Caco-2 (cell line): Measurements from ENCODE around the gene LARP4B. TPM values are rescaled to one million over a fixed set of nuclear protein-coding genes. Genes with fewer than 3 reads are reported as not detected.

Experiments
- BruUV-seq: library from RNA; stranded (reverse); fragments of 400-500 nt; replicated peaks from 2 replicates; lab custom pipeline; 2021; lab: Mats Ljungman, UMichigan
- CTCF ChIA-PET: fragments of 300-600 bp; sonication (Branson Sonifier 250); formaldehyde crosslinking; loops from one replicate; lab custom pipeline; 2022; ENCODE audit warnings: antibody characterized with exemption; lab: Charles Lee
- POLR2A ChIA-PET: fragments of 300-600 bp; sonication (Branson Sonifier 250); formaldehyde crosslinking; loops from one replicate; lab custom pipeline; 2022; ENCODE audit warnings: antibody characterized with exemption; lab: Charles Lee
- DNase-seq, 2 experiments: peaks; one replicate each; pipeline versions ENCODE4 v3.0.0 to v3.0.0-alpha.2; 2020 to 2022
- H3K27me3 ChIP-seq: replicated peaks from 2 replicates; pipeline ENCODE4 v1.6.0; 2011; ENCODE audit warnings: low read length; ENCODE audit not compliant: control insufficient read depth, insufficient read depth
- H3K36me3 ChIP-seq: 2 replicates; pipeline ENCODE4 v1.5.1; 2011; ENCODE audit warnings: low read length; ENCODE audit not compliant: control insufficient read depth, insufficient read depth
- H3K4me1 ChIP-seq: fragments of 250-450 bp; sonication (Bioruptor Pico); 2 replicates; pipeline ENCODE4 v1.5.1; 2020; ENCODE audit warnings: mild to moderate bottlenecking
- H3K4me3 ChIP-seq: 2 replicates; pipeline ENCODE4 v1.5.1; 2011; ENCODE audit warnings: low read depth, mild to moderate bottlenecking, control low read depth, low read length
- H3K9me3 ChIP-seq: fragments of 250-450 bp; sonication (Bioruptor Pico); 2 replicates; pipeline ENCODE4 v1.5.1; 2020; ENCODE audit warnings: mild to moderate bottlenecking, moderate library complexity
- H3K27ac Mint-ChIP-seq: one replicate; pipeline ENCODE4 v1.8.0; 2022; ENCODE audit warnings: mixed read lengths; ENCODE audit not compliant: unreplicated experiment
- H3K27me3 Mint-ChIP-seq: one replicate; pipeline ENCODE4 v1.8.0; 2022; ENCODE audit warnings: mixed read lengths; ENCODE audit not compliant: insufficient read depth, unreplicated experiment
- H3K36me3 Mint-ChIP-seq: one replicate; pipeline ENCODE4 v1.8.0; 2022; ENCODE audit warnings: mild to moderate bottlenecking, mixed read lengths; ENCODE audit not compliant: insufficient read depth, unreplicated experiment
- H3K4me1 Mint-ChIP-seq: one replicate; pipeline ENCODE4 v1.8.0; 2022; ENCODE audit warnings: low read depth, mixed read lengths; ENCODE audit not compliant: unreplicated experiment
- H3K4me3 Mint-ChIP-seq: one replicate; pipeline ENCODE4 v1.8.0; 2022; ENCODE audit warnings: mild to moderate bottlenecking, moderate library complexity, mixed read lengths; ENCODE audit not compliant: unreplicated experiment
- H3K9me3 Mint-ChIP-seq: one replicate; pipeline ENCODE4 v1.8.0; 2022; ENCODE audit warnings: mixed read lengths; ENCODE audit not compliant: unreplicated experiment
- intact Hi-C: fragments of 100-400 bp; cut with micrococcal nuclease; formaldehyde crosslinking; loops from one replicate; pipeline ENCODE4 v1.10.0; 2022; ENCODE audit not compliant: unreplicated experiment
- total RNA-seq: library from RNA; stranded (reverse); gene quantifications from 2 replicates; pipeline ENCODE4 v1.2.3, GENCODE V29; 2022
- TF ChIP-seq, protein P1 (sequence below), 2 experiments: fragments of 200-600 bp in 1 of 2; IDR thresholded peaks; 1 replicate in 1 of 2; 2 replicates in 1 of 2; pipeline versions ENCODE4 v1.5.1 to v1.8.0; 2011 to 2022; ENCODE audit warnings: antibody characterized with exemption in 1 of 2, control low read depth in 1 of 2, inconsistent platforms in 1 of 2, low read depth in 1 of 2, low read length in 1 of 2, mild to moderate bottlenecking in 1 of 2, moderate library complexity in 1 of 2; ENCODE audit not compliant: insufficient read depth in 1 of 2, severe bottlenecking in 1 of 2, unreplicated experiment in 1 of 2

Gene LARP4B
- total RNA-seq, 1 experiment from 2014 or later, result 235 TPM

GRCh38 chr10:824946-825345 lies 106.6 kb downstream of the LARP4B start:
- H3K4me1 Mint-ChIP-seq, result no peaks in the 10 kb centered on the region
- Histone ChIP-seq H3K4me3 (no peak overlapping the region), H3K27me3 (no peaks in the 10 kb centered on the region), H3K36me3 (peaks cover 27% of the 10 kb centered on the region), H3K4me1 (no peaks in the 10 kb centered on the region), H3K9me3 (no peaks in the 10 kb centered on the region)
- H3K27me3 Mint-ChIP-seq, result no peaks in the 10 kb centered on the region
- peaks cover 98% of the 10 kb centered on the region for H3K36me3 Mint-ChIP-seq
- ChIA-PET CTCF (no interaction called here), POLR2A (no interaction called here)
- no peak overlapping the region for H3K4me3 Mint-ChIP-seq
- intact Hi-C loops, result no loop called here
- H3K27ac Mint-ChIP-seq, result no peak overlapping the region
- TF ChIP-seq, protein P1, sequence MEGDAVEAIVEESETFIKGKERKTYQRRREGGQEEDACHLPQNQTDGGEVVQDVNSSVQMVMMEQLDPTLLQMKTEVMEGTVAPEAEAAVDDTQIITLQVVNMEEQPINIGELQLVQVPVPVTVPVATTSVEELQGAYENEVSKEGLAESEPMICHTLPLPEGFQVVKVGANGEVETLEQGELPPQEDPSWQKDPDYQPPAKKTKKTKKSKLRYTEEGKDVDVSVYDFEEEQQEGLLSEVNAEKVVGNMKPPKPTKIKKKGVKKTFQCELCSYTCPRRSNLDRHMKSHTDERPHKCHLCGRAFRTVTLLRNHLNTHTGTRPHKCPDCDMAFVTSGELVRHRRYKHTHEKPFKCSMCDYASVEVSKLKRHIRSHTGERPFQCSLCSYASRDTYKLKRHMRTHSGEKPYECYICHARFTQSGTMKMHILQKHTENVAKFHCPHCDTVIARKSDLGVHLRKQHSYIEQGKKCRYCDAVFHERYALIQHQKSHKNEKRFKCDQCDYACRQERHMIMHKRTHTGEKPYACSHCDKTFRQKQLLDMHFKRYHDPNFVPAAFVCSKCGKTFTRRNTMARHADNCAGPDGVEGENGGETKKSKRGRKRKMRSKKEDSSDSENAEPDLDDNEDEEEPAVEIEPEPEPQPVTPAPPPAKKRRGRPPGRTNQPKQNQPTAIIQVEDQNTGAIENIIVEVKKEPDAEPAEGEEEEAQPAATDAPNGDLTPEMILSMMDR (IDR thresholded peaks at IDR 0.05; ENCODE audit: insufficient read depth in 1 of 2, low read depth in 1 of 2, low read length in 1 of 2, severe bottlenecking in 1 of 2, unreplicated experiment in 1 of 2), result no peak
- BruUV-seq, result no TSS peak
- no peaks in the 10 kb centered on the region for H3K9me3 Mint-ChIP-seq
- no peak for DNase-seq

DNA sequence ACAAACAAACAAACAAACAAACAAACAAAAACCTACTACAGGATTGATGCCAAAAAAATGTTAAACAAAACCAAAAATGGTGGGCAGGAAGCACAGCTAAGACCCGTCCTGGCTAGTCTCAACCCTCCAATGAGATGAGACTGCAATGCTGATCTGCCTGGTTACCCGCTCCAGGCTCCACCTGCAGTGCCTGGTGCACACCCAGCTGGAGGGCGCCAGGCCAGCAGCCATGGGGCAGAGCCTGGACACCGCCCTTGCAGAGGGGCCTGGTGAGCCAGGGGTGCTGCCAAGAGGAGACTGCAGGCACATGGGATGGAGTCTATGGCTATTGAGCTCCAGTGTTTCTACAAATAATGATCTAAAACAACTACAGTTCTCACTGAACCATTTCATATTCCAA lies 107.0 kb downstream of the LARP4B start:
- Mint-ChIP-seq H3K27me3 (no peaks in the 10 kb centered on the region), H3K4me1 (peaks cover under 1% of the 10 kb centered on the region), H3K4me3 (no peak overlapping the region), H3K9me3 (no peaks in the 10 kb centered on the region), H3K36me3 (peaks cover 100% of the 10 kb centered on the region), H3K27ac (no peak overlapping the region)
- intact Hi-C loops, result no loop called here
- no peak for DNase-seq
- no peaks in the 10 kb centered on the region for H3K9me3 ChIP-seq
- H3K36me3 ChIP-seq, result peaks cover 27% of the 10 kb centered on the region
- no peak overlapping the region for H3K4me3 ChIP-seq
- POLR2A ChIA-PET, result no interaction called here
- H3K27me3 ChIP-seq, result no peaks in the 10 kb centered on the region
- BruUV-seq, result no TSS peak
- TF ChIP-seq, protein P1 (IDR thresholded peaks at IDR 0.05; ENCODE audit: insufficient read depth in 1 of 2, low read depth in 1 of 2, low read length in 1 of 2, severe bottlenecking in 1 of 2, unreplicated experiment in 1 of 2), result no peak
- no peaks in the 10 kb centered on the region for H3K4me1 ChIP-seq
- CTCF ChIA-PET, result no interaction called here

GRCh38 chr10:822661-823367 lies 108.7 kb downstream of the LARP4B start:
- H3K27me3 ChIP-seq, result no peaks in the 10 kb centered on the region
- no peak overlapping the region for H3K4me3 ChIP-seq
- Mint-ChIP-seq H3K27me3 (no peaks in the 10 kb centered on the region), H3K36me3 (peaks cover 96% of the 10 kb centered on the region), H3K9me3 (no peaks in the 10 kb centered on the region), H3K4me1 (peaks cover 5% of the 10 kb centered on the region), H3K4me3 (no peak overlapping the region), H3K27ac (no peak overlapping the region)
- CTCF ChIA-PET, result no interaction called here
- DNase-seq, result no peak
- H3K36me3 ChIP-seq, result peaks cover 28% of the 10 kb centered on the region
- no peaks in the 10 kb centered on the region for H3K9me3 ChIP-seq
- TF ChIP-seq, protein P1 (IDR thresholded peaks at IDR 0.05; ENCODE audit: insufficient read depth in 1 of 2, low read depth in 1 of 2, low read length in 1 of 2, severe bottlenecking in 1 of 2, unreplicated experiment in 1 of 2), result no peak
- POLR2A ChIA-PET, result no interaction called here
- no TSS peak for BruUV-seq
- intact Hi-C loops, result no loop called here
- no peaks in the 10 kb centered on the region for H3K4me1 ChIP-seq
